Measurements from ENCODE around the gene SUFU.
"Not testable (repeated sequence)": the region's sequence is repeated elsewhere in the genome, so short reads cannot be mapped to it uniquely, and the experiment has no call there.

SUFU gene

DNA sequence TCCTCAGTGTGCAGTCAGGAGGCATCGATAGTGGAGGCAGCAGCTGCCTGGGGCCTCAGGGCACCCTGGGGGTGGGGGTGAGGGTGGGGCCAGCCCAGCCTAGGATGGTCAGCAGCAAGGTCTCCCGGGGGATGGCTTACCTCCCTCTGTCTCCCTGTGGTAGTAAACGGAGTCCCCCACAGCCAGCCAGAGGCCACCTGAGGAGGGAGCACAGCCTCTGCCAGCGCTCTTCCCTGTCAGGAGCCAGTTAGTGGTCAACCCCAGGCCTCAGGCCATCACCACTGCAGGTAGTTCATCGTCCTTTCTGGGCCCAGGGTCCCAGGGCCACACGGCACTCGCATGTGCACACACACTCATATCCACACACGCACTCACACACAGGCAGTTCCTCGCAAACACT, 23.4 kb upstream of the SUFU start:
- DNase-seq (ENCODE audit: low read depth), result no peak

- DNase-seq (ENCODE audit: low read depth), result no peak
These were observed 19.8 kb upstream of the SUFU start for GRCh38 chr10:102484021-102484420.

DNA sequence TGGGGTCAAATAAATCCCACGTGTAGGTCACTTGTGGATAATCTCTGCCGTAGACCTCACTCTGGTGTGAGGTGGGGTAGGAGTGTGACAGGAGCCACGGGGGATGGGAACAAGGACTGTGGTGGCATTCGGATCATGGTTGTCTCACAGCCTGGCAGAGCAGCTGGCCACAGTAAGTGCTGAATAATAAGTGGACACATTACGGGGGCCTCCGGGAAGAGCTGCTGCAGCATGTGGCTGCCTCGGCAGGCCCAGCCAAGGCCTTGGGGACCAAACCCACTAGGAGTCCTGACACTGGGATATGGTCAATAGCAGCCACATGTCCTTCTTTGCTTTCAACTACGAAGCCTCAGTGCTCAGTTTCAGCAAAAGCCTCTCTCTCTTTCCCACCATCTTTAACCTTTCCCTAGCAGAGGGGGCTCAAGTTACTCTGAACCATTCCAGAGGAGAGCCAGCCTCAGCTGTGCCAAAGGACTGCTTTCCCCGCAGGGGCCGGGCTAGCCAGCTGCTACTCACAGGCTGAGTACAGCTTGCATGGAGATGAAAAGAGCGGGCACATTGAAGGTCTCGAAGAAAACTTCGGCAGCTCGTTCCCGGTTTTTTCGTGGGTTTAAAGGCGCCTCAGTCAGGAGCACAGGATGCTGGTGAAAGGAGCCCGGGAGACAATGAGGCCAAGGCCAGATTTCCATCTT, 18.5 kb upstream of the SUFU start:
- no peak for DNase-seq (ENCODE audit: low read depth)

DNA sequence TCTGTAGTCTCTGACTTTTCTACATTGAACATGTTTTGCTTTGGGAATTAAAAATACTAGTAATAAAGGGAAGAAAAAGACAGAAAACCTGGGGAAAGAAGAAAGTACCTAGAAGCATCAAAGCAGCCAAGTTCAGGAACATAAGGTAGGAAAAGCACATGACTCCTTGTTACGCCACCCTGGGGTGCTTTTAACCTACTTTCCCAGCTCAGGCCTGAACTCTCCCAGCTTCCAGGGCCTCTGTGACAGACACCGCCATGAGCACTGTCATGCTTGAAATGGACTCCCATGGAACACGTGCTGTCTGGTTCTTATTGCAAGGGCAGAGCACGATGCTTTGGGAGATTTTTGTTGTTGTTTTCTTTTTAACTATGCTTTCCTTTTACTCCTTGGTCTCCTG, 12.6 kb upstream of the SUFU start:
- no peak for DNase-seq (ENCODE audit: low read depth)

DNA sequence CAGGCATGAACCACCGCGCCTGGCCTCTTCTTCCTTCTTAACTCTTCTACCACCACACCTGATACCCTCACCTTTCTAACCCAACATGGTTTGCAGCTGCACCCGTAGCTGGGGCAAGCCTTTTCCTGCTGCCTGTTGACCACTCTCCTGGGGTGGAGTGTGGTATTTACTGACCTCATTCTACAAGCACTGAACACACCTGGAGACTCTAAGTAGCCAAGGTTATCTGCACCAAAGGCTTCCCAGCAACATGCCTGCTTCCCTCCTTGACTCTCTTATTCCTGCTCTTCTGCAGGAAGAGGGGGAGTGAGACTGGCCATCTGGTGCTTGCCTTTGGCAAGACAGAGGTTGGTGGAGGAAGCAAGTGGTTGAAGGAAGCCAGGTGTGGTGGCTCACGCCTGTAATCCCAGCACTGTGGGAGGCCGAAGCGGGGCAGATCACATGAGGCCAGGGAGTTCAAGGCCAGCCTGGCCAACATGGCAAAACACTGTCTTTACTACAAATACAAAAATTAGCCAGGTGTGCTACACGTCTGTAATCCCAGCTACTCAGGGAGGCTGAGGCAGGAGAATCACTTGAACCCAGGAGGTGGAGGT, 11.3 kb upstream of the SUFU start:
- no peak for DNase-seq (ENCODE audit: low read depth)

- no peak for DNase-seq (ENCODE audit: low read depth)
These were observed 10.8 kb upstream of the SUFU start for GRCh38 chr10:102492983-102493382.

- no peak for DNase-seq (ENCODE audit: low read depth)
These were observed 10.0 kb upstream of the SUFU start for GRCh38 chr10:102493771-102494170.

GRCh38 chr10:102497545-102497944, 6.2 kb upstream of the SUFU start:
- DNase-seq (ENCODE audit: low read depth), result no peak

- DNase-seq (ENCODE audit: low read depth), result no peak
These were observed 4.4 kb upstream of the SUFU start for GRCh38 chr10:102499356-102499755.

DNA sequence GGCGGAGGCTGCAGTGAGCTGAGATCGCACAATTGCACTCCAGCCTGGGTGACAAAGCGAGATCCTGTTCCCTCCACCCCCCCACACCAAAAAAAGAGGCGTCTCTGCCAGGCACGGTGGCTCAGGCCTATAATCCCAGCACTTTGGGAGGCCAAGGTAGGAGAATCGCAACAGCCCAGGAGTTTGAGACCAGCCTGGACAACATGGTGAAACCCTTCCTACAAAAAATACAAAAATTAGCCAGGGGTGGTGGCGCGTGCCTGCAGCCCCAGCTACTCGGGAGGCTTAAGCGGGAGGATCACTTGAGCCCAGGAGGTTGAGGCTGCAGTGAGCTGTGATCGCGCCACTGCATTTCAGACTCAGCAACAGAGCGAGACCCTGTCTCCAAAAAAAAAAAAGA, 3.1 kb upstream of the SUFU start:
- DNase-seq (ENCODE audit: low read depth), result not testable (repeated sequence)

GRCh38 chr10:102501201-102502028, 2.4 kb upstream of the SUFU start:
- DNase-seq (ENCODE audit: low read depth), result no peak

DNA sequence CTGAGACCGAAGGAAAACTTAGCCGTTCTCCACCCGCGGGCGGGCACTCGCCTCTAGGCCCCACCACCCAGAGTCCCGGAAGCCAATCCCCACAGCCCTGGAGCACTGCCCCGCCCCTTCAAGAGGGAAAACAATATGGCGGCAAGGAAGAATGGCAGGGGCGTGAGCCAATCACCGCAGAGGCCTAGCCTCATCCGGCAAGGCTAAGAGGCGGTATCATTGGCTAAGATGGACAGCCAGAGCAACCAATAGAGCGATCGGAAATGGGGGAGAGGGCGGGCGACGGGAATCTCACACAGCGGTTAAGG, 1.8 kb upstream of the SUFU start:
- DNase-seq (ENCODE audit: low read depth), result peak; percentile 86

DNA sequence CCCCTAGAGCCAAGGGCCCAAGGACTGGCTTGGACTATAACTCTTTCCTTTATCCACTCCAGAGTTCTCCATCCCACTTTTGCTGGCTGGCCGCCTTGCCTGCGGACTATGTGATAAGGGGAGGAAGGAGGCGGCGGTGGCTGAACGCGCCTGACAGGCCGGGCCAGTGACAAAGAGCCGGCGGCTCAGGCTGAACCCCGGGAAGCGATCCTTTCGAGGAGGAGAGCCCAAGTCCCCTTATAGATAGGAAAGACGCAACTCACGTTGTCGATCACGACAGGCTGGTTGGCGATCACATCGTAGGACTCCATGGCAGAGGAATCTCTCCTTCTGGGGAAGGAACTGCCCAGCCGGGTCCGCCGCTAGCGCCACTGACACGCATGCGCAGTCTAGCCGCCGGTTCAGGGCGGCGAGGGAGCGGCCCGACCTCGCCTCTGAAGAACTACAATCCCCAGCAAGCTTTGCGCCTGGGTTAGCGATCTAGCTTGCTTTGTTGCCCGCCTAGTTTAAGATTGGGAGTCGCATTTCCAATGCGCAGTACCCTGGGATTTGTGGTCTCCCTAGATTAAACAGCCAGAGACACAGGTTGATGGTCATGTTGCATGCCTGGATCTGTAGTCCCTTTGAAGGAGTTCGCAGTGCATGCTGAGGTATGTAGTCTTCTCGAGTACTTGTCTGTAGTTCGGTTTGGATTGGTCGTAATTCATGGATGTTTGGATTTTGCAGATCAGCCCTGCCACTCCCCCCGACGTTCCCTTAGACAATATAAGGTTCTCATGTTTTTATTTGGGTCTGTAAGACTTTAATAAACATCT, 1.2 kb upstream of the SUFU start, which contains the start of gene ACTR1A:
TSS of gene ACTR1A (minus strand) at position 376 of the 815 bp plus-strand sequence. CDS start at position 311, 65 bp downstream.
- peak; percentile 92 for DNase-seq (ENCODE audit: low read depth)

GRCh38 chr10:102504179-102504975, 605 bp downstream of the SUFU start:
- no peak for DNase-seq (ENCODE audit: low read depth)

- DNase-seq (ENCODE audit: low read depth), result no peak
These were observed 1.2 kb downstream of the SUFU start for GRCh38 chr10:102504976-102505300.

GRCh38 chr10:102505462-102506115, 1.8 kb downstream of the SUFU start:
- no peak for DNase-seq (ENCODE audit: low read depth)

- DNase-seq (ENCODE audit: low read depth), result no peak
These were observed 3.7 kb downstream of the SUFU start for GRCh38 chr10:102507521-102507920.

GRCh38 chr10:102508506-102508905, 4.7 kb downstream of the SUFU start:
- no peak for DNase-seq (ENCODE audit: low read depth)

DNA sequence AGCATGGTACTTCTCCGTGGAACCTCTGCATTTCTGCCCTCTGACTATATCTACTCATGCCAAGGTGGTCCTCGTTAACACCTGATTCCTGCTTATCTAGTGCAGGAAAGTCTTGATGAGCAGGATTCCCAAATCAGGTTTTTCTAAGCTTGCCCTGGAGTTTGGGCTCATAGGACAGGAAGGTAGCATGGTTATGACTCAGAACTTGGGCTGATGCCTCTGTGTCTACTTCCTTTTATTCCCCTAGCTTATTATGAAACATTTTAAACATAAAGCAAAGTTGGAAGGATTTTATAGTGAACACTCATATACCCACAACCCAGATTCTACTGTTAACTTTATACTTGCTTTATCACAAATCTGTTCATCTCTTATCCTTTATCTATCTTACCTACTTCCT, 5.6 kb downstream of the SUFU start:
- DNase-seq (ENCODE audit: low read depth), result no peak

DNA sequence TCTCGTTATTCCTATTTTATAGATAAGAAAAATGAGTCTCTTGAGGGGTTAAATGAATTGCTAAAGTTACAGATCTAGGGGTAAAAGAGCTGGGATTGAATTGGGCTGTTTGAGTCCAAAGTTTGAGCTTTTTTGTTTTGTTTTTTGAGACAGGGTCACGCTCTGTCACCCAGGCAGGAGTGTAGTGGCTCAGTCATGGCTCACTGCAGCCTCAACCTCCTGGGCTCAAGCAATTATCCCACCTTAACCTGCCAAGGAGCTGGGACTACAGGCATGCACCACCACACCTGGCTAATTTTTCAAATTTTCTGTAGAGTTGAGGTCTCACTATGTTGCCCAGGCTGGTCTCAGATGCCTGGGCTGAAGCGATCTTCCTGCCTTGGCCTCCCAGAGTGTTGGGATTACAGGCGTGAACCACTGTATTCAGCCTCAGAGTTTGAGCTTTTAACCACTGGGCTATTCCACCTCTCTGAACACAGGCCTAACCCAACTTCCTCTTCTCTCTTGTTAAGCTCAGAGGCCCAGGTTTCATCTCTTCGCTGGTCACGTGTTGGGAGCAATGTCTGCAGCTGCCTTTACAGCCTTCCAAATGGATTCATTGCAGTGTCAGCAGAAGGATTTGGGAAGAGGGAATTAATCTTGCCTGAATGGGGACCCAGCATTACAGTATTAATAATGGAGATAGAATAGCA, 8.0 kb downstream of the SUFU start:
- DNase-seq (ENCODE audit: low read depth), result no peak
